ENCODE data around the gene KIFAP3.

DNA sequence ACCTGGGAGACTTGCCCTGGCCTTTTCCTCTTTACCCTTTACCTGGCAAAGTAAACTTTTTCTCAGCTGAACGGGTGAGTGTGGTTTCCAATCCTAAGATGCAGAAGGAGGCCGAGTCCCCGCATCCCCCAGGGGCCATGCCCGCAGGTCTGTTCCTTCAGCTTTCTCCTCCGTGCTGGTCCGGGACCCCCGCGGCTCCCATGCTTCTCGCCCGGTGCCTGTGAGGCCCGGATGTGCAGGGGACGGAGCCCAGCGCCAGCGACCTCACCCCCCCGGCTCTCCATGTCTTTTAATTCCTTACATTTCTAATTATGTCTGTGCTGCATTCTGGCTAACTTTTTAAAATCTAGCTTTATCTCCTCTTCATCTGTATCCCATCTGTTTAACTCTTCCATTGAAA, 159.3 kb downstream of the KIFAP3 start:
- TF ChIP-seq, protein P1, sequence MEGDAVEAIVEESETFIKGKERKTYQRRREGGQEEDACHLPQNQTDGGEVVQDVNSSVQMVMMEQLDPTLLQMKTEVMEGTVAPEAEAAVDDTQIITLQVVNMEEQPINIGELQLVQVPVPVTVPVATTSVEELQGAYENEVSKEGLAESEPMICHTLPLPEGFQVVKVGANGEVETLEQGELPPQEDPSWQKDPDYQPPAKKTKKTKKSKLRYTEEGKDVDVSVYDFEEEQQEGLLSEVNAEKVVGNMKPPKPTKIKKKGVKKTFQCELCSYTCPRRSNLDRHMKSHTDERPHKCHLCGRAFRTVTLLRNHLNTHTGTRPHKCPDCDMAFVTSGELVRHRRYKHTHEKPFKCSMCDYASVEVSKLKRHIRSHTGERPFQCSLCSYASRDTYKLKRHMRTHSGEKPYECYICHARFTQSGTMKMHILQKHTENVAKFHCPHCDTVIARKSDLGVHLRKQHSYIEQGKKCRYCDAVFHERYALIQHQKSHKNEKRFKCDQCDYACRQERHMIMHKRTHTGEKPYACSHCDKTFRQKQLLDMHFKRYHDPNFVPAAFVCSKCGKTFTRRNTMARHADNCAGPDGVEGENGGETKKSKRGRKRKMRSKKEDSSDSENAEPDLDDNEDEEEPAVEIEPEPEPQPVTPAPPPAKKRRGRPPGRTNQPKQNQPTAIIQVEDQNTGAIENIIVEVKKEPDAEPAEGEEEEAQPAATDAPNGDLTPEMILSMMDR (IDR thresholded peaks at IDR 0.05), result no peak
- TF ChIP-seq POLR2A (IDR thresholded peaks at IDR 0.05), result no peak
